Astrocyte of the spinal cord (primary cell): Measurements from ENCODE around the gene TUT7.

ENCODE experiments used
- DNase-seq: peaks from one replicate; pipeline ENCODE4 v3.0.0; 2011; ENCODE audit warnings: low read depth, low spot score
- H3K4me3 ChIP-seq: 2 replicates; pipeline ENCODE4 v1.5.1; 2011; ENCODE audit warnings: low read depth, mild to moderate bottlenecking, low read length, moderate library complexity
- in situ Hi-C: cut with HindIII; loops from 2 replicates; pipeline ENCODE4 v1.10.0; 2017; ENCODE audit warnings: low sequenced_read_pairs
- TF ChIP-seq, protein P1 (sequence below): IDR thresholded peaks from 2 replicates; pipeline ENCODE4 v1.5.1; 2012; ENCODE audit warnings: low read depth, mild to moderate bottlenecking, low read length, inconsistent platforms

TUT7 gene

DNA sequence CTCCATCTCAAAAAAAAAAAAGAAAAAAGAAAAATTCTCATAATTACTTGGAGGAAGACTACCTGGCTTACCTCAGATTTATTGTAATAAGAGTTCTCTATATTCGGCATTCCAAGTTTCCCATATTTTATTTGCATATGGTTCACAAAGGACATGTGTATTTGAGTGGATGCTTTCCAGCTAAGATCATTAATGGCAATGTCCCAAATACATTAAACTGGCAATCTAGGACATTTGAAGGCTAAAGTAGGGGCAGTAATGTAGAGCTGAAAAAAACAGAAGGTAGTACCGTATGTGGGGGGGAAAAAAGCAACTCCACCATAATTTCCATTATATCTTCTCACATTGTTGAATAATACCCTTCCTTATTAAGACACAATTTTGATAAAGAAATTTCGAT is 4.9 kb downstream of the TUT7 start:
- no peak for DNase-seq
- TF ChIP-seq, protein P1, sequence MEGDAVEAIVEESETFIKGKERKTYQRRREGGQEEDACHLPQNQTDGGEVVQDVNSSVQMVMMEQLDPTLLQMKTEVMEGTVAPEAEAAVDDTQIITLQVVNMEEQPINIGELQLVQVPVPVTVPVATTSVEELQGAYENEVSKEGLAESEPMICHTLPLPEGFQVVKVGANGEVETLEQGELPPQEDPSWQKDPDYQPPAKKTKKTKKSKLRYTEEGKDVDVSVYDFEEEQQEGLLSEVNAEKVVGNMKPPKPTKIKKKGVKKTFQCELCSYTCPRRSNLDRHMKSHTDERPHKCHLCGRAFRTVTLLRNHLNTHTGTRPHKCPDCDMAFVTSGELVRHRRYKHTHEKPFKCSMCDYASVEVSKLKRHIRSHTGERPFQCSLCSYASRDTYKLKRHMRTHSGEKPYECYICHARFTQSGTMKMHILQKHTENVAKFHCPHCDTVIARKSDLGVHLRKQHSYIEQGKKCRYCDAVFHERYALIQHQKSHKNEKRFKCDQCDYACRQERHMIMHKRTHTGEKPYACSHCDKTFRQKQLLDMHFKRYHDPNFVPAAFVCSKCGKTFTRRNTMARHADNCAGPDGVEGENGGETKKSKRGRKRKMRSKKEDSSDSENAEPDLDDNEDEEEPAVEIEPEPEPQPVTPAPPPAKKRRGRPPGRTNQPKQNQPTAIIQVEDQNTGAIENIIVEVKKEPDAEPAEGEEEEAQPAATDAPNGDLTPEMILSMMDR = no peak
- no peak overlapping the region for H3K4me3 ChIP-seq
- in situ Hi-C loops = no loop called here

DNA sequence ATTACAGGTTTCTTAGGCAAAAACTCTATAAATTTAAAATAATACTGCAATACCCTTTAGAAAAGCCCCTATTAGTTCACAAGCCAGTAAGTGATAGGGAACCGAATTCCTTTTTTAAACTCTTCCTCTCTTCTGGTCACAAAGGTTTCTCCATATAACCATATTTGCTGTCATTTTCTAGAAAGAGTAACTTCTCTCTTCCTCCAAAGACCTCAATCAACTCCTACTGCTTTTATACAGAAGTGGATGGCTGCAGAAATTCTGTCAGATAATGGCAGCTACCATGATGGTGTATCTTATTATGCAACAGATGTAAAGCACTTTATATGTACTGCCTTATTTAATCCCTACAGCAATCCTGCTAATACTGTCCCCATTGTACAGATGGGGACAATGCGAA is 6.2 kb downstream of the TUT7 start:
- in situ Hi-C loops = no loop called here
- DNase-seq = no peak
- TF ChIP-seq, protein P1 = no peak
- H3K4me3 ChIP-seq = no peak overlapping the region

DNA sequence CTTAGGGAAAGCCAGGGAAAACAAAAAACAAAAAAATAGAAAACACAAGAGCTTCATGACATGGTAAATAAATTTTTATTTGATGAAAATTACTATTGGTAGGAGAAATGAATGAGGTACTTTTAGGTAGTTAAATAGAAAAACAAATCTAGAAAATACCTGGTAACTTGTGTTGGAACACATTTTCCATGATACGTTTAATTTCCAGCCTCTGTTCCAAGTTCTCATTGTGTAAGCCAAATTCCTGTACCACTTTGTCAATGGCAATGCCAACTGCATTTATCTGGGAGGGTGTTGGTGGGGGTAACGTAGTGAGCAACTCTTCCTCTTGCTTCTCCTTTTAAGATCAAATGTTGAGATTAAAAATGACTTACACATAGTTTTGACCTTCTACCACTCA is 9.4 kb downstream of the TUT7 start:
- H3K4me3 ChIP-seq = no peak overlapping the region
- TF ChIP-seq, protein P1 = no peak
- in situ Hi-C loops = no loop called here
- DNase-seq = no peak

DNA sequence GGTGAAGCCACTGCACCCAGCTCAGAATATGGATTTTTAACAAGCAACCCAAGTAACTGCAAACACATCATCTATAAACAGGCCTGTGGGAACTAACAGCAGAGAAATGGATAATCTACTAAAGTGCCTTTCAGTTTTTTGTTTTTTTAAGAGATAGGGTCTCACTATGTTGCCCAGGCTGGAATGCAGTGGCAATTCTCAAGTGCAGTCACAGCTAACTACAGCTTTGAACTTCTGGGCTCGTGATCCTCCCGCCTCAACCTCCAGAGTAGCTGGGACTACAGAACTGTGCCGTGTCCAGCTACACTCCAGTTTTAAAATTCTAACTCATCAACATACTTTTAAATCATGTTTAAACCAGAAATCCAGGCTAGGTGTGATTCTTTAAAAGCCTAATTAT is 11.9 kb downstream of the TUT7 start:
- no peak overlapping the region for H3K4me3 ChIP-seq
- in situ Hi-C loops = no loop called here
- TF ChIP-seq, protein P1 = no peak
- DNase-seq = no peak

DNA sequence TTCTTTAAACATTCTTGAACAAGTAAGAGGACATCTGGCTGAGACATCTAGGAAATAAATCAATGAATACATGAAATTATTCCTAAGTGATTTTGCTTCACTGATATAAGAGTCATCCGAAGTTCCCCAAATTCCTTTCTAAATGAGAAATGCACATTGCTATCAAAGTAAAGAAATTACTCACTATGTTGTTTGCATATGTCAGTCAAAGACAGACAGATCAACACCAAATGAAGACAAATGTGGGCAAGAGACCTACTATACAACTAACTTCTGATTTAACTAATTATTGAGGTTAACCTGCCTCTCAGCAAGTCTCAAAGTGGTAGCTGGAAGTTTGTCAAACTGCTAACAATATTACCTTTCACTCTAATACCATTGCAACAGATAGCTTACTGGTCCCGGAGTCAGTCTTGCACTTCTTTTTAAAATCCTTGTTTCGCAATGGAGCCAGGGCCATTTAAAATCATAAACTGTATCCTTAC is 13.2 kb downstream of the TUT7 start:
- in situ Hi-C loops = no loop called here
- TF ChIP-seq, protein P1 = no peak
- H3K4me3 ChIP-seq = no peak overlapping the region
- no peak for DNase-seq

DNA sequence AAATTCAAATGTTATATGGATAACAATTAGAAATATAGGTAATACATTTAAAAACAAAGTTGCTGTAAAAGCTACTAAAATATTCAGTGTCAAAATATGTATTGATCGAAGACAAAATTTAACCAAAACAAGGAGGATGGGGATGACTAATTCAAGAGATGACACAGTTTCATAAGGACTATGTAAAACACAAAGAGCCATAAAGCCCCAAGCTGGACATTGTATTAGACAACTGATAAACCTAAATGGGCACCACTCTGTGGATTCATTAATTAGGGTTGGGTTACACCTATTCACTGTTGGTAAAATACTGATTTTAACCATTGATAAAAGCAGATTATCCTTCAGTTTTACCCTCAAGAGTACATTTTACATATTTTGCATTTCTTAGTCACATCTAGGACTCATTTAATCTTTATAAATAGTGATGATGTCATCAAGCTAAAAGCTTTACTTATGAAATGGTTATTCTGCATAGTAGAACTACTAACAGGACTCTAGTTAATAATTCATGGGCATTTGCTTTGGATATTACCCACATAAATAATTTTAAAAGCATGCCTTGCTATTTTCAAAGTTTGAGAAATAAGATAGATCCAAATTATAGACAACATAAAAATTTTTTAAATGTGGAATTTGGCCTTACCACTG is 13.7 kb downstream of the TUT7 start:
- in situ Hi-C loops = no loop called here
- no peak for DNase-seq
- no peak overlapping the region for H3K4me3 ChIP-seq
- TF ChIP-seq, protein P1 = no peak
